PFSK-1 (cell line): ENCODE data around the gene IFT25.

Experiments used
- FOXP2 ChIP-seq: optimal IDR thresholded peaks from 2 replicates; pipeline ENCODE3; 2011; ENCODE audit warnings: borderline replicate concordance, control low read depth, inconsistent platforms; ENCODE audit not compliant: insufficient read depth; ENCODE audit errors: extremely low read length, extremely low read depth
- POLR2AphosphoS5 ChIP-seq: IDR thresholded peaks from 2 replicates; pipeline ENCODE4 v1.6.1; 2012; ENCODE audit warnings: low read depth, mild to moderate bottlenecking, control low read depth, low read length, moderate library complexity
- SIN3A ChIP-seq: IDR thresholded peaks from 2 replicates; pipeline ENCODE4 v1.6.1; 2012; ENCODE audit warnings: mild to moderate bottlenecking, low read length, moderate library complexity, borderline replicate concordance; ENCODE audit not compliant: insufficient read depth
- TAF1 ChIP-seq: IDR thresholded peaks from 2 replicates; pipeline ENCODE4 v1.6.1; 2012; ENCODE audit warnings: low read length, control low read depth, borderline replicate concordance; ENCODE audit not compliant: insufficient read depth
- TF ChIP-seq, protein P1 (sequence below), 2 experiments: IDR thresholded peaks; 2 replicates each; pipeline versions ENCODE4 v1.6.1 to v1.8.0; 2011 to 2012; ENCODE audit warnings: low read depth in 2 of 2, low read length in 2 of 2, control low read depth in 1 of 2, inconsistent platforms in 1 of 2, mild to moderate bottlenecking in 1 of 2, moderate library complexity in 1 of 2; ENCODE audit not compliant: insufficient read depth in 1 of 2

The IFT25 gene

DNA sequence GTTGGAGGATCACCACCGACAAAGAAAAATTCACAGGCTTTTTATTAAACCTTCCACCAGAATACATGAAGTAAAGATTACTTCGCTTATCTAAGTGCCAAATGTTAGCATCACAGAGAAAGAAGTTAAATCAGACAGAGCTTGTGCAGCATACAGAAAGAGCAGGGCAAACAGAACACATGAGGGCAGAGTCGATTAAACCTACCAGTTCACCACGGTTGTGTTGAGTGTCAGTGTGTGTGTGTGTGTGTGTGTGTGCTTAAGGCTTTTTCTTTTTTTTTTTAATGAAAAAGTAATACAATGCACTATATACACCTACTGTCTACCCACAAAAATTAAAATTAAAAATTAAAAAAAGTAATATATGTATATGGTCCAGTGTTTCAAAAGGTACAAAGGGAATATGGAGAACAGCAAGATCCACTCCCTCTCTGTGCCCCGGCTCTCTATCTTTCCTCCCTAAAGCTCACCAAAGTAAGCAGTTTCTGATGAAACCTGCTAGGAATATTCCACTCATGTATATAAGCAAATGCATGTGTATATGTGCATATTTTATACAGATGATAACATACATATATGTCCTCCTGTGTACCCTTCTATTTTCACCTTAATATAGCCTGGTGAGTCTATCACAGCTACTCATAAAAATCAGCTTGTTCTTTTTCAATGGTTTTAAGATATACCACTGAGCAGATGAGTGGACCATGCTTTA is 73.6 kb downstream of the IFT25 start:
- TF ChIP-seq SIN3A: no peak
- TF ChIP-seq POLR2AphosphoS5: no peak
- no peak for TF ChIP-seq FOXP2
- TF ChIP-seq, protein P1, sequence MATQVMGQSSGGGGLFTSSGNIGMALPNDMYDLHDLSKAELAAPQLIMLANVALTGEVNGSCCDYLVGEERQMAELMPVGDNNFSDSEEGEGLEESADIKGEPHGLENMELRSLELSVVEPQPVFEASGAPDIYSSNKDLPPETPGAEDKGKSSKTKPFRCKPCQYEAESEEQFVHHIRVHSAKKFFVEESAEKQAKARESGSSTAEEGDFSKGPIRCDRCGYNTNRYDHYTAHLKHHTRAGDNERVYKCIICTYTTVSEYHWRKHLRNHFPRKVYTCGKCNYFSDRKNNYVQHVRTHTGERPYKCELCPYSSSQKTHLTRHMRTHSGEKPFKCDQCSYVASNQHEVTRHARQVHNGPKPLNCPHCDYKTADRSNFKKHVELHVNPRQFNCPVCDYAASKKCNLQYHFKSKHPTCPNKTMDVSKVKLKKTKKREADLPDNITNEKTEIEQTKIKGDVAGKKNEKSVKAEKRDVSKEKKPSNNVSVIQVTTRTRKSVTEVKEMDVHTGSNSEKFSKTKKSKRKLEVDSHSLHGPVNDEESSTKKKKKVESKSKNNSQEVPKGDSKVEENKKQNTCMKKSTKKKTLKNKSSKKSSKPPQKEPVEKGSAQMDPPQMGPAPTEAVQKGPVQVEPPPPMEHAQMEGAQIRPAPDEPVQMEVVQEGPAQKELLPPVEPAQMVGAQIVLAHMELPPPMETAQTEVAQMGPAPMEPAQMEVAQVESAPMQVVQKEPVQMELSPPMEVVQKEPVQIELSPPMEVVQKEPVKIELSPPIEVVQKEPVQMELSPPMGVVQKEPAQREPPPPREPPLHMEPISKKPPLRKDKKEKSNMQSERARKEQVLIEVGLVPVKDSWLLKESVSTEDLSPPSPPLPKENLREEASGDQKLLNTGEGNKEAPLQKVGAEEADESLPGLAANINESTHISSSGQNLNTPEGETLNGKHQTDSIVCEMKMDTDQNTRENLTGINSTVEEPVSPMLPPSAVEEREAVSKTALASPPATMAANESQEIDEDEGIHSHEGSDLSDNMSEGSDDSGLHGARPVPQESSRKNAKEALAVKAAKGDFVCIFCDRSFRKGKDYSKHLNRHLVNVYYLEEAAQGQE (IDR thresholded peaks at IDR 0.05; ENCODE audit: insufficient read depth in 1 of 2, low read depth in 2 of 2, low read length in 2 of 2): no peak
- no peak for TF ChIP-seq TAF1
